ENCODE measurements around the gene FBXL17. TPM values are rescaled to one million over a fixed set of nuclear protein-coding genes. Genes with fewer than 3 reads are reported as not detected.

FBXL17 gene
- total RNA-seq, 2 experiments from 2014 or later, result 9.2 to 10.0 TPM

DNA sequence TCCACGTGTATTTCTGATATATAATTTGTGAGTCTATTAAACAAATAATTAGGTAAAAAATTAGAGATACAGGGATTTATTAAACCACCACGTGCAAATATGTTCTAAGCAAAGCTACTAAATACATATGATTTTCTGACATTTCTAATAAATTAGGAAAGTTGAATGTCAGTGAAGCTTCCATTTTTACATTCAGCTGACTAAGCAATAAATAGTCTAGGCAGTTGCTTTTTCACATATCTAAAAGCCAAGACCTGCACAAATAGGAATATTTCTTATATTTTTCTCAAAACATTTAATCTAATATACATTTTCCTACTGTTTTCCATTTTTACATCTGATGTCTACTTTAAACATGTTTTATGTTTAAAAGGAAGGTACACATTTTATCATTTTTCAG is 388.6 kb downstream of the FBXL17 start:
- H3K36me3 Mint-ChIP-seq (ENCODE audit: low read depth), result no peaks in the 10 kb centered on the region
- no peaks in the 10 kb centered on the region for H3K27me3 Mint-ChIP-seq
- ChIA-PET CTCF (no interaction called here), POLR2A (no interaction called here)
- H3K4me3 Mint-ChIP-seq, result no peak overlapping the region
- peaks cover 9% of the 10 kb centered on the region for H3K4me1 Mint-ChIP-seq
- H3K9me3 Mint-ChIP-seq, result no peaks in the 10 kb centered on the region
- H3K27ac Mint-ChIP-seq, result no peak overlapping the region
- DNase-seq, result no peak

DNA sequence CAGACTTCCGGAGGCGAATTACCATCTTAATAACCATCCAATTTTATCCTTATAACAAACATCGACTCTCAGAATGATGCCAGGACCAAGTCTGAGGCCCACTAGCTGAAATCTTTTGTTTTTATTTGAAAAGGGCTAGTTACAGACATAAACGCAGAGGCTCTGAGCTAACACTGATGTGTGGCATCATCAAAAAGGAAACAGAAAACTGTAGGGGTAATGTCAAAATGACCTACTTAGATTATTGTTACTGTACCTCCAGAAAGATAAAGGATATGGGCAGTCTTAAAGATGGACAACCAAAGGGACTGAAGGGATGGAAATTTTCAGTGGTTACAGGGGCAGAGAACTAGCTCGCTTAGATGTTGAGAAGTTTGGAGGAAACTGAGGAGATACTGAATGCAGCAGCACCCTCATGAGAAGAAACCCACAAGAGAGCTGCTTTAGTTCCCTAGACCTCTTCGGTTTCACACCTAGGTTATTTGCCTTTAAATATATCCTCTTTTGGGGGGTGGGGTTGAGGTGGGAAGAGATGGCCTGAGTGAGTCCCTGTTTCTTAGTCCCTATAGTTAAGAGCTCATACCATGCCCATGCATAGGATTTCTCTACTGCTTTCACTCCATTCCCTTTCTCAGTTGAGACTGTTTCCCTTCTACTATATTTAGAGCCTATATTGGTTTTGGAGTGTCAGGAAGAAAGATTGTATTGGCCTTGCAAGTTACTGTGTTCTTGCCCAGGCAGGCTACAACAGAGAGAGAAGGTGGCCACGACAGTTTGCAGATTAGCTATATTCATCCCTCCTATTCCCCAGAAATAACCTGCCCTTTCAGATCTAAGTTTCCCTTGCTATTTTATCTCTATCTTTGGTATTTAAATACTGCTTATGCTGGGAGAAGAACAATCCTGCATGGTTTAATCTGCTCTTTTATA is 390.8 kb downstream of the FBXL17 start:
- Mint-ChIP-seq H3K4me3 (no peak overlapping the region), H3K36me3 (ENCODE audit: low read depth) (no peaks in the 10 kb centered on the region), H3K4me1 (peaks cover 9% of the 10 kb centered on the region), H3K9me3 (no peaks in the 10 kb centered on the region), H3K27me3 (no peaks in the 10 kb centered on the region), H3K27ac (peak overlapping the region; percentile 37)
- ChIA-PET CTCF (no interaction called here), POLR2A (no interaction called here)
- no peak for DNase-seq

DNA sequence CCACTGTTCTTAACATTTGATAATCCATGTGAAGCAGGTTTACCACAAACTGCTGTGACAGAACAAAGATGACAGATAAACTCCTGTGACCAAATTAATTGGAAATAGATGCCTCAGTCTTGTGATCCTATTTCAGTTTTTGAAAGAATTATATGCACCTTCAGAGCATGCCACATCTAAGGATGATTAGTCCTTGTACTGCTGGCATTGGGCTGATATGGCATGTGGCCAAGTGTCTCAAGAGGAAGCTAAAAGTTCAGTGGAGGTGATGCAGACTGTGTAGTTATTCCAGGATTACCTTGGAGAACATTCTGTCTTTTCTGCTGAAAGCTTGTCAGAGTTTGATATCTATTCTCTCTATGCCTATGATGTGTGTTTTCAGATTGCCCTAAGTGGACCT is 396.8 kb downstream of the FBXL17 start:
- no peaks in the 10 kb centered on the region for H3K27me3 Mint-ChIP-seq
- no peak overlapping the region for H3K4me3 Mint-ChIP-seq
- H3K36me3 Mint-ChIP-seq (ENCODE audit: low read depth), result no peaks in the 10 kb centered on the region
- CTCF ChIA-PET, result no interaction called here
- DNase-seq, result no peak
- H3K27ac Mint-ChIP-seq, result no peak overlapping the region
- H3K4me1 Mint-ChIP-seq, result peaks cover 11% of the 10 kb centered on the region
- POLR2A ChIA-PET, result no interaction called here
- no peaks in the 10 kb centered on the region for H3K9me3 Mint-ChIP-seq

DNA sequence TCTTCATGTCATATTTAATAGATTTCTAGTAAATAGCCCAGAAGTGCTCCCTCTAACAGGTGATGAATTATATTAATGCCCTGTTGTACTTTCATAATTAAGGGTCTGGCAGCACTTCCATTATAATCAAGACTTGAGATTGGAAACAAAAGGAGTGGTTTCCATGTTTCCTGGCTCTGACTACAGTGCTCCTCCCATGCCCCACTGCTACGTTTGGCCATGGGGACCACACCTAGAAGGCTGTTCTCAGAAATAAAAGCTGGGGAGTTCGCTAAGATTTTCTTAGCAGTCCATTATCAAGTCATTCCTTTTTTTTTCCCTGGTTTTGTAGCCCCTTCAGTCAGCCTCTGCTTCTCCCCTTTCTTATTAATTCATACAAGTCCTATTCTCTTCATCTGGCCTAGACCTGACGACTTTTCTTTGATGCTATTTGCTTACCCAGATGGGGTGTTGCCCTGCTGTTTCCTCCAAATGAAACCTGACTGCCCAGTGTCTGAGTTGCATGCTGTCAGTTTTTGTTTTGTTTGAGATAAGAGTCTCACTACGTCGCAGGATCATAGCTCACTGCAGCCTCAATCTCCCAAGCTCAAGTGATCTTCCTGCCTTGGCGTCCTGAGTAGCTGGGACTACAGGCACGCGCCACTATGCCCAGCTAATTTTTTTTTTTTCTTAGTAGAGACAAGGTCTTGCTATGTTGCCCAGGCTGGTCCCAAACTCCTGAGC is 399.0 kb downstream of the FBXL17 start:
- ChIA-PET POLR2A (no interaction called here), CTCF (no interaction called here)
- Mint-ChIP-seq H3K27ac (no peak overlapping the region), H3K27me3 (no peaks in the 10 kb centered on the region), H3K4me1 (peaks cover 24% of the 10 kb centered on the region), H3K4me3 (no peak overlapping the region), H3K36me3 (ENCODE audit: low read depth) (no peaks in the 10 kb centered on the region), H3K9me3 (no peaks in the 10 kb centered on the region)
- no peak for DNase-seq

DNA sequence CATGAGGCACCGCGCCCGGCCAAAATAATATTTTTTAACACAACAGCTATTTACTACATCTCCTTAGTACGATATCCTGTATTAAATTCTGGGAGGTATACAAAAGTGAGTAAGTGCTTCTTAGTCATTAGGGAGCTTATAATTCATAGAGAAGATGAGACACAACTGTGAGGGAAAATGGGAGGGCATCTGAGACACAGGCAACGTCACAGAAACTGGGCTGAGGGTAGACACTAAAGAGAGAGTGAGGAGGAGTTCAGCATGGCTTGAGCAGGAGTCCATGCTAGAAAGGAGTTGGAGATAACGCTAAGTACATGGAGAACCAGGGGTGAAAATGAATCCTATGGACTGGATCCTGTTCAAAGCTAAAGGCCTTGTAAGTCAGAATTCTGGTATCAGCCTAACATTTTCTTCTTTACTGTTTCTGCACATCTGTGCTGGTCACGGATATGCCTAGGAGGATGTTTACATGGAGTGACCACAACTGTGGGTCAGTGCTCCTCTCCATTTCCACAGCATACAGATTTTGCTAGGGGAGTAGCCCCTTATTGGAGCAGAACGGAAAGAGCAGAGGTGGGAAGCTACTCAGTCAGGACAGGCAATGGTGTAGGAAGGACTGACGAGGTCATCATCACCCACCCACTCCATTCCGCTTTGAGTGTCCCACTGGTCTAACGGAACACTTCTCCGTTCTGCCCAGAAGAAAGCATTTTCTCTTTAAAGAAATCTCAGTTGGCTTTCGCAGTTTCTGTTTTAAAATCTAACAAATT is 400.8 kb downstream of the FBXL17 start:
- DNase-seq, result no peak
- Mint-ChIP-seq H3K36me3 (ENCODE audit: low read depth) (no peaks in the 10 kb centered on the region), H3K27ac (no peak overlapping the region), H3K27me3 (no peaks in the 10 kb centered on the region), H3K9me3 (no peaks in the 10 kb centered on the region), H3K4me3 (no peak overlapping the region), H3K4me1 (peaks cover 29% of the 10 kb centered on the region)
- ChIA-PET CTCF (no interaction called here), POLR2A (no interaction called here)

DNA sequence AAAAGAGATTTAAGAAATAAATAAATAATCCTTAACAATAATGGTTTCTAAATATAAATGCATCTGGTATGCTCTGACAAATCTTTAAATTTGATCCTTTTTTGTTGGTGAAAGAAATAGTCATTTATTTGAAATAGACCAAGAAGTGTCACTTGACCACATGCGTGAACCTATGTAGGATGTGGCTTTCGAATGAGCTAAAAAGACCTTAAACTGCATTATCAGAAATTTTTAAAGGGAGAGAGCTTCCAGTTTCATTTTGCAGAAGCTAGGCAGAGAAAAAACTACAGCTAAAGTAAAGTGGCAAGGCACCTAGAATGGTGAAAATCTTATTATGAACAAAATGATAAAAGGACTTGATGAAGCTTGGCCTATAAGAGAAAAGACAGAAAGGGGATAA is 402.0 kb downstream of the FBXL17 start:
- CTCF ChIA-PET, result no interaction called here
- Mint-ChIP-seq H3K36me3 (ENCODE audit: low read depth) (no peaks in the 10 kb centered on the region), H3K4me1 (peaks cover 27% of the 10 kb centered on the region), H3K4me3 (peak overlapping the region; percentile 27), H3K9me3 (no peaks in the 10 kb centered on the region), H3K27me3 (no peaks in the 10 kb centered on the region), H3K27ac (peak overlapping the region; percentile 45)
- peak; percentile 27 for DNase-seq
- POLR2A ChIA-PET, result no interaction called here

DNA sequence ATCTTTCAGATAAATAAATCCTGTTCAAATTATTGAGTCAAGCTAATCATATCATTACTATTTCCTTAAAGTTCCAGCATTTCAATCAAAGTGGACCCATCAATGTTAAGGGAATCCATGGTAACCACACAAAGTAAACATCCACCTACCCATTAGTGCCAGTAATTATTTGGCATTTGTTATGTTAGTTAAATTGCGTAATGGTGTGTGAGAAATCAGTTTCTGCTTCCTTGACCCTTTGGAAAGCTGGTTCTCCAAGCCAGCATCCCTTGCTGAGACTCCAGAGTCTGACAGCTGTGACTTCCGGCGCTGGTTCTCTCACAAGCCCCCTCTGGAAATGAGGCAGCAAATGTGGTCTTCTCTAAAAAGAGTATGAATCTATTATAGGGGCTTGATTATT is 402.6 kb downstream of the FBXL17 start:
- DNase-seq, result no peak
- ChIA-PET POLR2A (no interaction called here), CTCF (no interaction called here)
- H3K27me3 Mint-ChIP-seq, result no peaks in the 10 kb centered on the region
- H3K27ac Mint-ChIP-seq, result peak overlapping the region; percentile 2
- H3K4me3 Mint-ChIP-seq, result no peak overlapping the region
- H3K9me3 Mint-ChIP-seq, result no peaks in the 10 kb centered on the region
- no peaks in the 10 kb centered on the region for H3K36me3 Mint-ChIP-seq (ENCODE audit: low read depth)
- H3K4me1 Mint-ChIP-seq, result peaks cover 27% of the 10 kb centered on the region

DNA sequence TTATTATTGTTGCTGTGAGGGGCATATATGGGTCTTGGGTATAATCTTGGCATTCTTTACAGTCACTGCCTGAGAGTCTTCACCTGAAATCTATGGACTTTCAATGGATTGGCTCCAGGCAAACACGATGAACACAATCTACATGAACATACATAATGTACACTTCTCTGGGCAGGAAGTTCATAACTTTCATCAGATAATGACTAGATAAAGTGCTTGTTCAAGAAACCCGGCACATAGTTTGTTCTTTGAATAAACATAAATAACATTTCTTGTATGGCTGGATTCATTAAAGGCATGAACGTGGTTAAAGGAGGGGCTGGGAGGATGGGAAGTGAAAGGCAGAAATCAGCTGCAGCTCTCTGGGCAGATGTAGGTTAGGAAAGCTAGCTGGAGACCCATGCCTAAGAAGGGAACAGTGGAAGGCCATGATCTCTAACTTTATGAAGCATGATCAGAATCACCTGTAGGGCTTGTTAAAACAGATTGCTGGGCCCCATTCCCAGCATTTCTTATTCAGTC is 404.3 kb downstream of the FBXL17 start:
- H3K4me3 Mint-ChIP-seq, result no peak overlapping the region
- H3K27me3 Mint-ChIP-seq, result no peaks in the 10 kb centered on the region
- ChIA-PET CTCF (interaction anchor here (0.6 kb wide), 1 partner anchor 282 kb away, joined by 6 read pairs; no protein-coding TSS in a partner anchor), POLR2A (no interaction called here)
- peaks cover 25% of the 10 kb centered on the region for H3K4me1 Mint-ChIP-seq
- no peaks in the 10 kb centered on the region for H3K36me3 Mint-ChIP-seq (ENCODE audit: low read depth)
- H3K9me3 Mint-ChIP-seq, result no peaks in the 10 kb centered on the region
- DNase-seq, result no peak
- no peak overlapping the region for H3K27ac Mint-ChIP-seq

DNA sequence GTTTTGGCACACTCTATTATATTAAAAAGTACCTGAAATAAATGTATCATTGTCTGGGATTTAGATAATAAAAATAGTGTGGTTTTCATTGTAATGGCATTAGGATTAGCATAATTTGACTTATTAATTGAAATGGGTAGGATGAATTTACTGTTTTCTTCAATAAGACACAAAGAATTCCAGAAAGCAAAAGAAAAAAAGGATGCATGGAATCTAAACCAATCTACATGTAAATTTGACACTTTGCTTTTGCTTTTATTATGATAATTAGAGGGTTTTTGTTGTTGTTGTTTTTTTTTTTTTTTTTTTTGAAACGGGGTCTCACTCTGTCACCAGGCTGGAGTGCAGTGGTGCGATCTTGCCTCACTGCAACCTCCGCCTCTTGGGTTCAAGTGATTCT is 406.3 kb downstream of the FBXL17 start:
- no peaks in the 10 kb centered on the region for H3K36me3 Mint-ChIP-seq (ENCODE audit: low read depth)
- peaks cover 20% of the 10 kb centered on the region for H3K4me1 Mint-ChIP-seq
- ChIA-PET POLR2A (no interaction called here), CTCF (no interaction called here)
- no peak for DNase-seq
- no peak overlapping the region for H3K4me3 Mint-ChIP-seq
- no peak overlapping the region for H3K27ac Mint-ChIP-seq
- no peaks in the 10 kb centered on the region for H3K27me3 Mint-ChIP-seq
- no peaks in the 10 kb centered on the region for H3K9me3 Mint-ChIP-seq

DNA sequence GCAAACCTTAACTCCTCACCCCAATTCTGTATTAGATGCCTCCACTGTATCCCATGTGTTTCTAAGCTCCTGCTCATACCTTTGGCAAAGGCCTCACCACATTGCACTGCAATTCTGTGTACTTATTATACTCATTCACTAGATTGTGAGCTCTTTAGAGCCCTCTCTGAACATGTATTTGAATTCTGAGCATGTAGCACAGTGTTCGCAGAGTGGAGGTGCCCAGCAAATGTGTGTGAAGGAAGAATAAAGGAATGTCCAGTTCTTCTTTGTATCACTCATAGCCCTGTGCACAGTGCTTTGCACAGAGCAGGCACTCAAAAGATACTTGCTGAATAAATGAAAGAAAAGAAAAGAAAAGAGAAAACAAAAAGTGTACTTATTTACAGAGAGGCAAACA is 410.1 kb downstream of the FBXL17 start:
- ChIA-PET CTCF (no interaction called here), POLR2A (no interaction called here)
- no peak overlapping the region for H3K4me3 Mint-ChIP-seq
- no peak overlapping the region for H3K27ac Mint-ChIP-seq
- H3K36me3 Mint-ChIP-seq (ENCODE audit: low read depth), result no peaks in the 10 kb centered on the region
- H3K9me3 Mint-ChIP-seq, result no peaks in the 10 kb centered on the region
- H3K27me3 Mint-ChIP-seq, result no peaks in the 10 kb centered on the region
- H3K4me1 Mint-ChIP-seq, result no peaks in the 10 kb centered on the region
- no peak for DNase-seq

DNA sequence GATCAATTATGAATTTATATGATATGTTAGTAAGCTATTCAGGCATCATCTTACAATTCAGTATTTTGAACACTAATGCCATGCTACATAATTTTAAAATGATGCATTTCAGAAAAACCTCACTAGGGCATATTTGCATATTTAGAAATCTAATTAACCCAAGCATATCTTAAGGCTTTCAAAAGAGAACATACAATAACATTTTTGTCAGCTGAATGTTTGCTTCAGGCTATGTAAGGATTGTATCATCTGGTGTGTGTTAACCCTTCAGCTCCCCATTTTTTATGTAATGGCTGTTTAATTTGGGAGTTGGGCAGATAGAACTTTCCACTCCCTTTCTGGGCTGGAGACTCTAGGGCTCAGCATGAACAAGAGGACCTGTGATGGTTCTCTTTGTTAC is 412.1 kb downstream of the FBXL17 start:
- Mint-ChIP-seq H3K4me1 (no peaks in the 10 kb centered on the region), H3K36me3 (ENCODE audit: low read depth) (no peaks in the 10 kb centered on the region), H3K27ac (no peak overlapping the region), H3K4me3 (no peak overlapping the region), H3K27me3 (no peaks in the 10 kb centered on the region), H3K9me3 (no peaks in the 10 kb centered on the region)
- CTCF ChIA-PET, result no interaction called here
- no peak for DNase-seq
- POLR2A ChIA-PET, result no interaction called here

DNA sequence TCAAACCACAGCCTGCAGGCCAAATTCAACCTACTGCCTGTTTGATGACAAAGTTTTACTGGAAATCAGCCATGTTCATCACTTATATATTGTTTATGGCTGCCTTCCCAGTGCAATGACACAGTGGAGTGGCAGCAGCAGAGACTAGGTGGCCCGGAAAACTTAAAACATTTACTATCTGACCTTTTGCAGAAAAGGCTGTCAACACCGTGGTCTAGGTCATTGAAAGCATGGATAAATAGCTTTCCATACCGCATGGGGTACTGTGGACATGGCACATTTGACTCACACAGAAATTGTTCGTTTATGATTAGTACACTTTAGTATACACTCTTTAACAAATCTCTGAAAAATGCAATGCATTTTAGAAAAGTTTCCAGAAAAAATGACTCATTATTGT is 412.9 kb downstream of the FBXL17 start:
- Mint-ChIP-seq H3K4me1 (no peaks in the 10 kb centered on the region), H3K36me3 (ENCODE audit: low read depth) (no peaks in the 10 kb centered on the region), H3K27ac (no peak overlapping the region), H3K27me3 (no peaks in the 10 kb centered on the region), H3K4me3 (no peak overlapping the region), H3K9me3 (no peaks in the 10 kb centered on the region)
- CTCF ChIA-PET, result no interaction called here
- no peak for DNase-seq
- POLR2A ChIA-PET, result no interaction called here

DNA sequence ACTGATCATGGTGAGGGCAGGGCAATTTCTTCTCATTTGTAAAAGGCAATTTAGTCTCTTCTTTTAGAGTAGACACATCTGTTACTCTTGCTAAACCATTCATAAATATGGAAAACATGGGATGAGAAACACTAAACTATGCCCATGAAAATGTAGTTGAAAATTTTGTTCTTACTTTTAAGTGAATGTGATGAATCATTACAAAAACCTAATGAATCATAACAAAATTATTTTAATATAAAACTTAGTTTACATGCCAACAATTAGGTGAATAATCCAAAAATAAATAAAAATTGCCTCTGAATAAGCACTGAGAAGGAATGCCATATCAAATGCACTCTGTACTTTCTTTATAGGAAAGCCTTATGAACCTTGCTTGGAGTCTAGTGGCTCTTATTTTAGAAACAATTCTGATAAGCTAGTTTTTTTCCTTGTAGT is 413.5 kb downstream of the FBXL17 start:
- no peak for DNase-seq
- Mint-ChIP-seq H3K4me1 (no peaks in the 10 kb centered on the region), H3K9me3 (no peaks in the 10 kb centered on the region), H3K27ac (no peak overlapping the region), H3K36me3 (ENCODE audit: low read depth) (no peaks in the 10 kb centered on the region), H3K4me3 (no peak overlapping the region), H3K27me3 (no peaks in the 10 kb centered on the region)
- CTCF ChIA-PET, result interaction anchor here (1.1 kb wide), 1 partner anchor 10 kb away, joined by 3 read pairs; no protein-coding TSS in a partner anchor
- POLR2A ChIA-PET, result no interaction called here

All from activated CD4-positive, alpha-beta memory T cell treated with anti-CD3 and anti-CD28 coated beads, Interleukin-2, amount 10 ng/mL, durations not matched to agents 7 days and 5 days (primary cell).